Measurements from ENCODE around the gene OR8B12.

The OR8B12 gene

GRCh38 chr11:124541204-124541603 is 2.2 kb downstream of the OR8B12 start:
- Histone ChIP-seq H3K4me2 (ENCODE audit: insufficient read depth, low read length) (no peak overlapping the region), H3K4me1 (ENCODE audit: insufficient read depth, low read length) (no peaks in the 10 kb centered on the region), H3K79me2 (ENCODE audit: insufficient read depth, low read length) (no peaks in the 10 kb centered on the region), H3K36me3 (ENCODE audit: insufficient read depth, low read length) (no peaks in the 10 kb centered on the region), H3K9ac (ENCODE audit: low read depth, low read length) (no peak overlapping the region), H3K27me3 (ENCODE audit: insufficient read depth, low read length, poor library complexity) (no peaks in the 10 kb centered on the region), H4K20me1 (ENCODE audit: insufficient read depth, low read length) (no peaks in the 10 kb centered on the region), H2AFZ (ENCODE audit: low read depth, low read length) (no peak overlapping the region), H3K9me3 (ENCODE audit: insufficient read depth, low read length, severe bottlenecking) (no peaks in the 10 kb centered on the region), H3K4me3 (ENCODE audit: low read depth in 1 of 2, low read length in 2 of 2) (no peak overlapping the region), H3K27ac (ENCODE audit: low read length) (no peak overlapping the region)
- DNase-seq (no peak), ATAC-seq (ENCODE audit: insufficient read depth, low read depth) (no peak)
- no peak for TF ChIP-seq EZH2 (IDR thresholded peaks at IDR 0.05; ENCODE audit: borderline replicate concordance, low read depth, low read length, severe bottlenecking)

GRCh38 chr11:124538019-124538418 is 5.4 kb downstream of the OR8B12 start:
- no peaks in the 10 kb centered on the region for H3K4me1 ChIP-seq (ENCODE audit: insufficient read depth, low read length)
- no peak overlapping the region for H3K27ac ChIP-seq (ENCODE audit: low read length)
- no peak overlapping the region for H3K4me2 ChIP-seq (ENCODE audit: insufficient read depth, low read length)
- H3K79me2 ChIP-seq (ENCODE audit: insufficient read depth, low read length) = no peaks in the 10 kb centered on the region
- no peaks in the 10 kb centered on the region for H3K9me3 ChIP-seq (ENCODE audit: insufficient read depth, low read length, severe bottlenecking)
- H3K9ac ChIP-seq (ENCODE audit: low read depth, low read length) = no peak overlapping the region
- no peak overlapping the region for H3K4me3 ChIP-seq (ENCODE audit: low read depth in 1 of 2, low read length in 2 of 2)
- no peaks in the 10 kb centered on the region for H4K20me1 ChIP-seq (ENCODE audit: insufficient read depth, low read length)
- TF ChIP-seq CTCF (IDR thresholded peaks at IDR 0.05; ENCODE audit: borderline replicate concordance, extremely low read depth, low read length, poor library complexity, severe bottlenecking) (no peak), EZH2 (IDR thresholded peaks at IDR 0.05; ENCODE audit: borderline replicate concordance, low read depth, low read length, severe bottlenecking) (no peak)
- ATAC-seq (ENCODE audit: insufficient read depth, low read depth) = no peak
- H3K27me3 ChIP-seq (ENCODE audit: insufficient read depth, low read length, poor library complexity) = no peaks in the 10 kb centered on the region
- no peaks in the 10 kb centered on the region for H3K36me3 ChIP-seq (ENCODE audit: insufficient read depth, low read length)
- no peak for DNase-seq
- no peak overlapping the region for H2AFZ ChIP-seq (ENCODE audit: low read depth, low read length)

GRCh38 chr11:124536520-124536919 is 6.9 kb downstream of the OR8B12 start:
- no peaks in the 10 kb centered on the region for H3K9me3 ChIP-seq (ENCODE audit: insufficient read depth, low read length, severe bottlenecking)
- no peaks in the 10 kb centered on the region for H3K27me3 ChIP-seq (ENCODE audit: insufficient read depth, low read length, poor library complexity)
- H3K4me3 ChIP-seq (ENCODE audit: low read depth in 1 of 2, low read length in 2 of 2) = no peak overlapping the region
- no peaks in the 10 kb centered on the region for H3K79me2 ChIP-seq (ENCODE audit: insufficient read depth, low read length)
- no peak overlapping the region for H2AFZ ChIP-seq (ENCODE audit: low read depth, low read length)
- TF ChIP-seq EZH2 (IDR thresholded peaks at IDR 0.05; ENCODE audit: borderline replicate concordance, low read depth, low read length, severe bottlenecking) (no peak), CTCF (IDR thresholded peaks at IDR 0.05; ENCODE audit: borderline replicate concordance, extremely low read depth, low read length, poor library complexity, severe bottlenecking) (no peak)
- no peak for DNase-seq
- no peaks in the 10 kb centered on the region for H3K36me3 ChIP-seq (ENCODE audit: insufficient read depth, low read length)
- no peak for ATAC-seq (ENCODE audit: insufficient read depth, low read depth)
- H3K4me1 ChIP-seq (ENCODE audit: insufficient read depth, low read length) = no peaks in the 10 kb centered on the region
- H3K27ac ChIP-seq (ENCODE audit: low read length) = no peak overlapping the region
- H3K9ac ChIP-seq (ENCODE audit: low read depth, low read length) = no peak overlapping the region
- no peaks in the 10 kb centered on the region for H4K20me1 ChIP-seq (ENCODE audit: insufficient read depth, low read length)
- no peak overlapping the region for H3K4me2 ChIP-seq (ENCODE audit: insufficient read depth, low read length)

- no peaks in the 10 kb centered on the region for H4K20me1 ChIP-seq (ENCODE audit: insufficient read depth, low read length)
- H3K4me1 ChIP-seq (ENCODE audit: insufficient read depth, low read length) = no peaks in the 10 kb centered on the region
- H3K79me2 ChIP-seq (ENCODE audit: insufficient read depth, low read length) = no peaks in the 10 kb centered on the region
- no peak overlapping the region for H3K4me3 ChIP-seq (ENCODE audit: low read depth in 1 of 2, low read length in 2 of 2)
- TF ChIP-seq CTCF (IDR thresholded peaks at IDR 0.05; ENCODE audit: borderline replicate concordance, extremely low read depth, low read length, poor library complexity, severe bottlenecking) (no peak), EZH2 (IDR thresholded peaks at IDR 0.05; ENCODE audit: borderline replicate concordance, low read depth, low read length, severe bottlenecking) (no peak)
- no peaks in the 10 kb centered on the region for H3K27me3 ChIP-seq (ENCODE audit: insufficient read depth, low read length, poor library complexity)
- no peak overlapping the region for H3K4me2 ChIP-seq (ENCODE audit: insufficient read depth, low read length)
- ATAC-seq (ENCODE audit: insufficient read depth, low read depth) (no peak), DNase-seq (no peak)
- no peak overlapping the region for H3K27ac ChIP-seq (ENCODE audit: low read length)
- H2AFZ ChIP-seq (ENCODE audit: low read depth, low read length) = no peak overlapping the region
- no peaks in the 10 kb centered on the region for H3K9me3 ChIP-seq (ENCODE audit: insufficient read depth, low read length, severe bottlenecking)
- no peak overlapping the region for H3K9ac ChIP-seq (ENCODE audit: low read depth, low read length)
- H3K36me3 ChIP-seq (ENCODE audit: insufficient read depth, low read length) = no peaks in the 10 kb centered on the region
These were observed 7.8 kb downstream of the OR8B12 start for GRCh38 chr11:124535552-124536232.
